ENCODE measurements around the gene NEDD4L. TPM values are rescaled to one million over a fixed set of nuclear protein-coding genes. Genes with fewer than 3 reads are reported as not detected.

The NEDD4L gene
- total RNA-seq, 2 experiments from 2014 or later, result 3.2 to 3.3 TPM

DNA sequence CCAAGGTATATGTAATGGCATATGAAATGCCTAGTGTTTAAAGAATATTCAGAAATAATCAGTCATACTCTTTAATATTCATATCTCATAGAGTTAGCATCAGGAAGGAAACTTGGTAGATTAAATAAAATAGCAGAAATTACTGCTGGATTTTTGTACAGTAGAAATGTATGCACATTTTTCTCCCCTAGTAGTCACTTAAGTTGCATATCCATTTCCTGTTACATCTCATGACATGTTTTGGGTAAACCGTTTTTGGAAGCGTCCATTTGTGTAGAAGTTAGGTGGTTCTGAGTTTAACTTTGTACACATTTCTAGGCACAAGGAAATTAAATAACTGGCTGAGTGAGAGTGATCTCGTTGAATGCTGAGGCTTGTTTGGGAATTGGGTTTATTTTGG, 21.9 kb downstream of the NEDD4L start:
- no peak overlapping the region for H3K27ac ChIP-seq (ENCODE audit: low read depth, low read length, poor library complexity, severe bottlenecking)
- H3K9me3 ChIP-seq (ENCODE audit: low read length), result no peaks in the 10 kb centered on the region
- no peak overlapping the region for H3K4me2 ChIP-seq (ENCODE audit: low read length)
- no peak overlapping the region for H2AFZ ChIP-seq (ENCODE audit: low read length)
- H3K9me2 ChIP-seq (ENCODE audit: insufficient read depth, low read length), result no peaks in the 10 kb centered on the region
- H4K20me1 ChIP-seq (ENCODE audit: insufficient read depth, low read length), result no peaks in the 10 kb centered on the region
- H3K79me2 ChIP-seq (ENCODE audit: insufficient read depth, low read depth, low read length), result no peaks in the 10 kb centered on the region
- no peaks in the 10 kb centered on the region for H3K4me1 ChIP-seq (ENCODE audit: insufficient read depth, low read length, poor library complexity, severe bottlenecking)
- ChIA-PET POLR2A (no interaction called here), CTCF (ENCODE audit: unreplicated experiment) (no interaction called here)
- H3K4me3 ChIP-seq (ENCODE audit: low read depth, low read length, poor library complexity, severe bottlenecking), result no peak overlapping the region
- no TSS peak for BruUV-seq (replicated peaks)
- DNase-seq (ENCODE audit: low spot score), result no peak
- intact Hi-C loops (cut with micrococcal nuclease; ENCODE audit: unreplicated experiment), result no loop called here
- TF ChIP-seq EZH2phosphoT487 (IDR thresholded peaks at IDR 0.05; ENCODE audit: borderline replicate concordance, low read depth, low read length), result no peak
- no peak for TF ChIP-seq CTCF (conservative IDR thresholded peaks at IDR 0.05; ENCODE audit: low read length)
- H3K36me3 ChIP-seq (ENCODE audit: insufficient read depth, low read length), result no peaks in the 10 kb centered on the region

- no TSS peak for BruUV-seq (replicated peaks)
Observed at GRCh38 chr18:58067601-58068000, 23.6 kb downstream of the NEDD4L start.

More at GRCh38 chr18:58067601-58068000, 23.6 kb downstream of the NEDD4L start:
- Histone ChIP-seq H3K4me2 (ENCODE audit: low read length) (no peak overlapping the region), H3K4me1 (ENCODE audit: insufficient read depth, low read length, poor library complexity, severe bottlenecking) (no peaks in the 10 kb centered on the region), H3K9me2 (ENCODE audit: insufficient read depth, low read length) (no peaks in the 10 kb centered on the region), H3K27ac (ENCODE audit: low read depth, low read length, poor library complexity, severe bottlenecking) (no peak overlapping the region), H3K79me2 (ENCODE audit: insufficient read depth, low read depth, low read length) (no peaks in the 10 kb centered on the region), H3K4me3 (ENCODE audit: low read depth, low read length, poor library complexity, severe bottlenecking) (no peak overlapping the region), H4K20me1 (ENCODE audit: insufficient read depth, low read length) (no peaks in the 10 kb centered on the region), H3K36me3 (ENCODE audit: insufficient read depth, low read length) (no peaks in the 10 kb centered on the region), H2AFZ (ENCODE audit: low read length) (no peak overlapping the region), H3K9me3 (ENCODE audit: low read length) (no peaks in the 10 kb centered on the region)
- CTCF ChIA-PET (ENCODE audit: unreplicated experiment), result no interaction called here
- no peak for TF ChIP-seq CTCF (conservative IDR thresholded peaks at IDR 0.05; ENCODE audit: low read length)
- TF ChIP-seq EZH2phosphoT487 (IDR thresholded peaks at IDR 0.05; ENCODE audit: borderline replicate concordance, low read depth, low read length), result no peak
- no peak for DNase-seq (ENCODE audit: low spot score)
- intact Hi-C loops (cut with micrococcal nuclease; ENCODE audit: unreplicated experiment), result no loop called here
- POLR2A ChIA-PET, result interaction anchor here (1.0 kb wide), 1 partner anchor 8 kb away, joined by 3 read pairs; no protein-coding TSS in a partner anchor

Data from OCI-LY7 (cell line).